ENCODE measurements around the gene SMARCA5. TPM values are rescaled to one million over a fixed set of nuclear protein-coding genes. Genes with fewer than 3 reads are reported as not detected.
A peak's percentile ranks its signal among the peaks of the same experiment; 100 is the strongest.
"Not testable (repeated sequence)": the region's sequence is repeated elsewhere in the genome, so short reads cannot be mapped to it uniquely, and the experiment has no call there.

Gene SMARCA5
- total RNA-seq, 1 experiment from 2014 or later, result 102 TPM

- no peaks in the 10 kb centered on the region for H3K9me2 ChIP-seq (replicated peaks; ENCODE audit: insufficient read depth, low read length)
- H3K4me3 ChIP-seq (ENCODE audit: low read length), result peak overlapping the region; percentile 94
- no peaks in the 10 kb centered on the region for H3K27me3 ChIP-seq (ENCODE audit: low read length)
- no peak overlapping the region for H3K27ac ChIP-seq (ENCODE audit: low read length)
- H2AFZ ChIP-seq (ENCODE audit: low read length), result no peak overlapping the region
- H3K4me1 ChIP-seq (ENCODE audit: low read length), result peaks cover 53% of the 10 kb centered on the region
- peaks cover 75% of the 10 kb centered on the region for H3K79me2 ChIP-seq (ENCODE audit: low read length)
- peaks cover 54% of the 10 kb centered on the region for H4K20me1 ChIP-seq (ENCODE audit: insufficient read depth, low read depth, low read length)
- H3K4me2 ChIP-seq (ENCODE audit: low read depth, low read length, poor library complexity, severe bottlenecking), result peak overlapping the region; percentile 94
- no peak for DNase-seq
- H3K9ac ChIP-seq (ENCODE audit: low read length), result peak overlapping the region; percentile 92
- H3K36me3 ChIP-seq (ENCODE audit: insufficient read depth, low read length), result peaks cover 51% of the 10 kb centered on the region
- H3K9me3 ChIP-seq (ENCODE audit: low read length), result no peaks in the 10 kb centered on the region
These were observed 2.4 kb downstream of the SMARCA5 start for GRCh38 chr4:143515905-143516304.

GRCh38 chr4:143517764-143518163, 4.3 kb downstream of the SMARCA5 start:
- no peaks in the 10 kb centered on the region for H3K9me3 ChIP-seq (ENCODE audit: low read length)
- no peak overlapping the region for H3K9ac ChIP-seq (ENCODE audit: low read length)
- no peak overlapping the region for H2AFZ ChIP-seq (ENCODE audit: low read length)
- DNase-seq, result no peak
- peaks cover 67% of the 10 kb centered on the region for H4K20me1 ChIP-seq (ENCODE audit: insufficient read depth, low read depth, low read length)
- peaks cover 47% of the 10 kb centered on the region for H3K4me1 ChIP-seq (ENCODE audit: low read length)
- no peak overlapping the region for H3K4me3 ChIP-seq (ENCODE audit: low read length)
- H3K9me2 ChIP-seq (replicated peaks; ENCODE audit: insufficient read depth, low read length), result no peaks in the 10 kb centered on the region
- no peak overlapping the region for H3K27ac ChIP-seq (ENCODE audit: low read length)
- no peaks in the 10 kb centered on the region for H3K27me3 ChIP-seq (ENCODE audit: low read length)
- peak overlapping the region; percentile 10 for H3K4me2 ChIP-seq (ENCODE audit: low read depth, low read length, poor library complexity, severe bottlenecking)
- peaks cover 92% of the 10 kb centered on the region for H3K79me2 ChIP-seq (ENCODE audit: low read length)
- peaks cover 68% of the 10 kb centered on the region for H3K36me3 ChIP-seq (ENCODE audit: insufficient read depth, low read length)

DNA sequence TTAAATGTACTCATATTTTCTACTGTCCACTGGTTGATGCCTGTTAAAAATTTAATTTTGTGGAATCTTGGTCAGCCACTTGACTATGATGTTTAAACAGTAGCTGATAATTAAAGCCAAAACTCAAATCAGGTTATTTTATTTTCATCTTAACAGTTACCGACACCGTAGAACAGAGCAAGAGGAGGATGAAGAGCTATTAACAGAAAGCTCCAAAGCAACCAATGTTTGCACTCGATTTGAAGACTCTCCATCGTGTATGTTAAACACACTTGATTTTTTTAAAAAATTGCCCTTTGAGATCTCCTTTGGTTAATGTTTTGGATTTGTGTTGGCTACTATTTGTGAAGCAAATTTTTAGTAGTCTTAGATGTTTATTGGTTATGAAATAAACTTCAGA, 10.7 kb downstream of the SMARCA5 start:
- H3K36me3 ChIP-seq (ENCODE audit: insufficient read depth, low read length), result peaks cover 87% of the 10 kb centered on the region
- H3K4me1 ChIP-seq (ENCODE audit: low read length), result peaks cover 3% of the 10 kb centered on the region
- H3K79me2 ChIP-seq (ENCODE audit: low read length), result peaks cover 94% of the 10 kb centered on the region
- no peak overlapping the region for H3K9ac ChIP-seq (ENCODE audit: low read length)
- no peaks in the 10 kb centered on the region for H3K27me3 ChIP-seq (ENCODE audit: low read length)
- H3K9me3 ChIP-seq (ENCODE audit: low read length), result no peaks in the 10 kb centered on the region
- H3K4me3 ChIP-seq (ENCODE audit: low read length), result no peak overlapping the region
- no peak overlapping the region for H3K4me2 ChIP-seq (ENCODE audit: low read depth, low read length, poor library complexity, severe bottlenecking)
- H2AFZ ChIP-seq (ENCODE audit: low read length), result no peak overlapping the region
- H3K27ac ChIP-seq (ENCODE audit: low read length), result no peak overlapping the region
- DNase-seq, result no peak
- peaks cover 44% of the 10 kb centered on the region for H4K20me1 ChIP-seq (ENCODE audit: insufficient read depth, low read depth, low read length)
- no peaks in the 10 kb centered on the region for H3K9me2 ChIP-seq (replicated peaks; ENCODE audit: insufficient read depth, low read length)

GRCh38 chr4:143528046-143528445, 14.5 kb downstream of the SMARCA5 start:
- not testable (repeated sequence) for DNase-seq; H3K4me3 ChIP-seq (ENCODE audit: low read length); H2AFZ ChIP-seq (ENCODE audit: low read length); H3K9me3 ChIP-seq (ENCODE audit: low read length); H3K4me1 ChIP-seq (ENCODE audit: low read length); H3K9me2 ChIP-seq (replicated peaks; ENCODE audit: insufficient read depth, low read length); H3K27ac ChIP-seq (ENCODE audit: low read length); H3K27me3 ChIP-seq (ENCODE audit: low read length); H3K4me2 ChIP-seq (ENCODE audit: low read depth, low read length, poor library complexity, severe bottlenecking); H3K9ac ChIP-seq (ENCODE audit: low read length)
- Histone ChIP-seq H4K20me1 (ENCODE audit: insufficient read depth, low read depth, low read length) (peaks cover 27% of the 10 kb centered on the region; the same call in 1 of the 2 replicates), H3K36me3 (ENCODE audit: insufficient read depth, low read length) (peaks cover 92% of the 10 kb centered on the region), H3K79me2 (ENCODE audit: low read length) (peaks cover 95% of the 10 kb centered on the region)

- H3K4me3 ChIP-seq (ENCODE audit: low read length), result no peak overlapping the region
- no peak overlapping the region for H3K9ac ChIP-seq (ENCODE audit: low read length)
- H3K4me2 ChIP-seq (ENCODE audit: low read depth, low read length, poor library complexity, severe bottlenecking), result no peak overlapping the region
- H3K27ac ChIP-seq (ENCODE audit: low read length), result no peak overlapping the region
- H3K9me2 ChIP-seq (replicated peaks; ENCODE audit: insufficient read depth, low read length), result no peaks in the 10 kb centered on the region
- peaks cover 94% of the 10 kb centered on the region for H3K36me3 ChIP-seq (ENCODE audit: insufficient read depth, low read length)
- peak; percentile 58 for DNase-seq
- H2AFZ ChIP-seq (ENCODE audit: low read length), result no peak overlapping the region
- no peaks in the 10 kb centered on the region for H3K9me3 ChIP-seq (ENCODE audit: low read length)
- peaks cover 18% of the 10 kb centered on the region; the same call in 1 of the 2 replicates for H4K20me1 ChIP-seq (ENCODE audit: insufficient read depth, low read depth, low read length)
- no peaks in the 10 kb centered on the region for H3K27me3 ChIP-seq (ENCODE audit: low read length)
- peaks cover 92% of the 10 kb centered on the region for H3K79me2 ChIP-seq (ENCODE audit: low read length)
- H3K4me1 ChIP-seq (ENCODE audit: low read length), result no peaks in the 10 kb centered on the region
These were observed 17.9 kb downstream of the SMARCA5 start for GRCh38 chr4:143531380-143531779.

- Histone ChIP-seq H2AFZ (ENCODE audit: low read length) (no peak overlapping the region), H3K27me3 (ENCODE audit: low read length) (no peaks in the 10 kb centered on the region), H3K4me3 (ENCODE audit: low read length) (no peak overlapping the region), H3K9ac (ENCODE audit: low read length) (no peak overlapping the region), H3K9me3 (ENCODE audit: low read length) (no peaks in the 10 kb centered on the region), H4K20me1 (ENCODE audit: insufficient read depth, low read depth, low read length) (peaks cover 18% of the 10 kb centered on the region; the same call in 1 of the 2 replicates), H3K9me2 (replicated peaks; ENCODE audit: insufficient read depth, low read length) (no peaks in the 10 kb centered on the region), H3K36me3 (ENCODE audit: insufficient read depth, low read length) (peaks cover 95% of the 10 kb centered on the region), H3K4me2 (ENCODE audit: low read depth, low read length, poor library complexity, severe bottlenecking) (no peak overlapping the region), H3K4me1 (ENCODE audit: low read length) (no peaks in the 10 kb centered on the region), H3K27ac (ENCODE audit: low read length) (no peak overlapping the region), H3K79me2 (ENCODE audit: low read length) (peaks cover 92% of the 10 kb centered on the region)
- DNase-seq, result no peak
These were observed 18.4 kb downstream of the SMARCA5 start for GRCh38 chr4:143531788-143532491.

DNA sequence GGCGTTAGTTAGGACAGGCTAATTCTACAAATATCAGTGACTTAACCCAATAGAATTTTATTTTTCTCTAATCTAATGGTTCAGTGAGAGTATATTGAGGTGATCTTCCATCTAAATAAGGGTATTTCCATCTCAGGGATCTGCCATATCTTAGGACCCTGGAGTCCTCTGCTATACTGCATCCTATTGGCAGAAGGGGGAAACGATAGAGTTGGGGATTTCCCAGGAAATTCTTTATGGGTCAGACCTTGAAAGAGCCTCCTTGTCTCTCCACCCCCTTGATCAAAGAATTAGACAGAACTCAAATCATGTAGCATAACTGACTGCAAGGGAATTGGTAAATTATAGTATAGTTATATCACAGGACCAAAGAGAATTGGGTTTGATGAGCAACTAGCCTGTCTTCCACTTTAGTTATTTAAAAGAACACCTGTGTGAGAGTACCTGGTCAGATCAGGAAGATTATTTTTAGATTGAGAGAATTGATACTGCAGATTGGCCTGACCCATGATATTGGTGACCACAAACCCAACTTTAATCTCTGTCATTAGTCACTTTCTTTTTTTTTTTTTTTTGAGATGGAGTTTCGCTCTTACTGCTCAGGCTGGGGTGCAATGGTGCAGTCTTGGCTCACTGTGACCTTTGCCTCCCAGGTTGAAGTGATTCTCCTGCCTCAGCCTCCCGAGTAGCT, 25.6 kb downstream of the SMARCA5 start:
- Histone ChIP-seq H3K4me2 (ENCODE audit: low read depth, low read length, poor library complexity, severe bottlenecking) (no peak overlapping the region), H3K9me2 (replicated peaks; ENCODE audit: insufficient read depth, low read length) (no peaks in the 10 kb centered on the region), H3K36me3 (ENCODE audit: insufficient read depth, low read length) (peaks cover 92% of the 10 kb centered on the region), H3K79me2 (ENCODE audit: low read length) (peaks cover 59% of the 10 kb centered on the region), H3K27me3 (ENCODE audit: low read length) (no peaks in the 10 kb centered on the region), H3K4me3 (ENCODE audit: low read length) (no peak overlapping the region), H2AFZ (ENCODE audit: low read length) (no peak overlapping the region), H3K27ac (ENCODE audit: low read length) (no peak overlapping the region), H4K20me1 (ENCODE audit: insufficient read depth, low read depth, low read length) (peaks cover 2% of the 10 kb centered on the region; the same call in 1 of the 2 replicates), H3K9me3 (ENCODE audit: low read length) (no peaks in the 10 kb centered on the region), H3K4me1 (ENCODE audit: low read length) (0 out of 2 replicates have a peak, but pooled peaks cover 2% of the 10 kb centered on the region), H3K9ac (ENCODE audit: low read length) (no peak overlapping the region)
- no peak for DNase-seq

DNA sequence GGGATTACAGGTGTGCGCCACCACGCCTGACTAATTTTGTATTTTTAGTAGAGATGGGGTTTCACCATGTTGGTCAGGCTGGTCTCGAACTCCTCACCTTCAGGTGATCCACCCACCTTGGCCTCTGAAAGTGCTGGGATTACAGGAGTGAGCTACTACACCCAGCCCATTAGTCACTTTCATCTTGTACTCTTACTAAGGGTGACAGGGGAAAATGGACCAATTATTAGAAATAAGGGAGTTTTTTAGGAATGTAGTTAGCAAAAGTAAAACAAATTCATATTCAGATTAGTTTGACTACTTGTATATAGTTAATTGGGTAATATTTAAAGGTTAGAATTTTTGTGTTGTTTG, 26.1 kb downstream of the SMARCA5 start:
- Histone ChIP-seq H3K79me2 (ENCODE audit: low read length) (peaks cover 58% of the 10 kb centered on the region), H3K9ac (ENCODE audit: low read length) (no peak overlapping the region), H3K4me3 (ENCODE audit: low read length) (no peak overlapping the region), H3K36me3 (ENCODE audit: insufficient read depth, low read length) (peaks cover 92% of the 10 kb centered on the region), H4K20me1 (ENCODE audit: insufficient read depth, low read depth, low read length) (no peaks in the 10 kb centered on the region), H3K4me2 (ENCODE audit: low read depth, low read length, poor library complexity, severe bottlenecking) (no peak overlapping the region), H3K9me2 (replicated peaks; ENCODE audit: insufficient read depth, low read length) (no peaks in the 10 kb centered on the region), H2AFZ (ENCODE audit: low read length) (no peak overlapping the region), H3K4me1 (ENCODE audit: low read length) (0 out of 2 replicates have a peak, but pooled peaks cover 2% of the 10 kb centered on the region), H3K27ac (ENCODE audit: low read length) (no peak overlapping the region), H3K27me3 (ENCODE audit: low read length) (no peaks in the 10 kb centered on the region), H3K9me3 (ENCODE audit: low read length) (no peaks in the 10 kb centered on the region)
- DNase-seq, result no peak
